NCI-H2081 (cell line): ENCODE data around the gene PRKCQ.
A peak's percentile ranks its signal among the peaks of the same experiment; 100 is the strongest.
"Not testable (repeated sequence)": the region's sequence is repeated elsewhere in the genome, so short reads cannot be mapped to it uniquely, and the experiment has no call there.

Source experiments
- DNase-seq, 2 experiments: peaks; one replicate each; lab custom pipeline; 2025; lab: John Stamatoyannopoulos, UW

Gene PRKCQ

GRCh38 chr10:6593241-6593671 lies 13.2 kb upstream of the PRKCQ start:
- no peak for DNase-seq

GRCh38 chr10:6592080-6592479 lies 12.0 kb upstream of the PRKCQ start:
- DNase-seq, result no peak

GRCh38 chr10:6591668-6592067 lies 11.6 kb upstream of the PRKCQ start:
- no peak for DNase-seq

GRCh38 chr10:6590100-6590499 lies 10.0 kb upstream of the PRKCQ start:
- DNase-seq, result no peak

GRCh38 chr10:6589287-6590094 lies 9.4 kb upstream of the PRKCQ start:
- no peak for DNase-seq

- no peak for DNase-seq
Measured at GRCh38 chr10:6588845-6589244, 8.8 kb upstream of the PRKCQ start.

- no peak for DNase-seq
Measured at GRCh38 chr10:6588082-6588481, 8.0 kb upstream of the PRKCQ start.

GRCh38 chr10:6586501-6586900 lies 6.4 kb upstream of the PRKCQ start:
- no peak for DNase-seq

- DNase-seq, result no peak
Measured at GRCh38 chr10:6583447-6583846, 3.4 kb upstream of the PRKCQ start.

- DNase-seq, result not testable (repeated sequence)
Measured at GRCh38 chr10:6582913-6583312, 2.8 kb upstream of the PRKCQ start.

GRCh38 chr10:6582298-6582697 lies 2.2 kb upstream of the PRKCQ start:
- DNase-seq, result no peak

GRCh38 chr10:6581778-6582228 lies 1.7 kb upstream of the PRKCQ start:
- no peak for DNase-seq

- DNase-seq, result not testable (repeated sequence)
Measured at GRCh38 chr10:6581223-6581622, 1.1 kb upstream of the PRKCQ start.

- peak; percentile 40 to 59 for DNase-seq
Measured at GRCh38 chr10:6580279-6581029, 378 bp upstream of the PRKCQ start.

GRCh38 chr10:6579183-6579903 lies 733 bp downstream of the PRKCQ start:
- DNase-seq, result no peak

- DNase-seq, result no peak
Measured at GRCh38 chr10:6578795-6579182, 1.3 kb downstream of the PRKCQ start.

GRCh38 chr10:6578251-6578771 lies 1.8 kb downstream of the PRKCQ start:
- no peak for DNase-seq

- DNase-seq, result no peak
Measured at GRCh38 chr10:6576326-6576725, 3.8 kb downstream of the PRKCQ start.

GRCh38 chr10:6574664-6575176 lies 5.4 kb downstream of the PRKCQ start:
- DNase-seq, result no peak

- no peak for DNase-seq
Measured at GRCh38 chr10:6570893-6571292, 9.2 kb downstream of the PRKCQ start.

GRCh38 chr10:6569259-6569658 lies 10.8 kb downstream of the PRKCQ start:
- DNase-seq, result no peak

- DNase-seq, result no peak
Measured at GRCh38 chr10:6567884-6568283, 12.2 kb downstream of the PRKCQ start.
